GM21529 (cell line): ENCODE results near the gene CPNE4.
A peak's percentile ranks its signal among the peaks of the same experiment; 100 is the strongest.

Experiments used
- ATAC-seq: cut with Tn5 transposase; IDR thresholded peaks from one replicate; pipeline ENCODE4 v1.9.1; 2021; ENCODE audit not compliant: unreplicated experiment

The CPNE4 gene

GRCh38 chr3:131883711-131884407 is 151.0 kb downstream of the CPNE4 start:
- no peak for ATAC-seq

GRCh38 chr3:131883086-131883485 is 151.7 kb downstream of the CPNE4 start:
- ATAC-seq, result no peak

- no peak for ATAC-seq
Observed at GRCh38 chr3:131881777-131882176, 153.0 kb downstream of the CPNE4 start.

GRCh38 chr3:131880948-131881347 is 153.9 kb downstream of the CPNE4 start:
- no peak for ATAC-seq

- ATAC-seq, result no peak
Observed at GRCh38 chr3:131868203-131868602, 166.6 kb downstream of the CPNE4 start.

- no peak for ATAC-seq
Observed at GRCh38 chr3:131856171-131856570, 178.6 kb downstream of the CPNE4 start.

- no peak for ATAC-seq
Observed at GRCh38 chr3:131850223-131850622, 184.6 kb downstream of the CPNE4 start.

GRCh38 chr3:131849616-131850015 is 185.2 kb downstream of the CPNE4 start:
- no peak for ATAC-seq

GRCh38 chr3:131847966-131848510 is 186.8 kb downstream of the CPNE4 start:
- ATAC-seq, result no peak

GRCh38 chr3:131846296-131846924 is 188.4 kb downstream of the CPNE4 start:
- ATAC-seq, result no peak

- ATAC-seq, result no peak
Observed at GRCh38 chr3:131843174-131843573, 191.6 kb downstream of the CPNE4 start.

- ATAC-seq, result no peak
Observed at GRCh38 chr3:131840156-131840797, 194.5 kb downstream of the CPNE4 start.

GRCh38 chr3:131835906-131836305 is 198.9 kb downstream of the CPNE4 start:
- ATAC-seq, result no peak

- ATAC-seq, result no peak
Observed at GRCh38 chr3:131831608-131832007, 203.2 kb downstream of the CPNE4 start.

- no peak for ATAC-seq
Observed at GRCh38 chr3:131821191-131821762, 213.5 kb downstream of the CPNE4 start.

GRCh38 chr3:131819381-131820055 is 215.3 kb downstream of the CPNE4 start:
- ATAC-seq, result no peak

- no peak for ATAC-seq
Observed at GRCh38 chr3:131812433-131812832, 222.4 kb downstream of the CPNE4 start.

GRCh38 chr3:131811481-131811880 is 223.3 kb downstream of the CPNE4 start:
- ATAC-seq, result no peak

- peak; percentile 49 for ATAC-seq
Observed at GRCh38 chr3:131807822-131808221, 227.0 kb downstream of the CPNE4 start.

- ATAC-seq, result no peak
Observed at GRCh38 chr3:131806736-131807135, 228.1 kb downstream of the CPNE4 start.

GRCh38 chr3:131804565-131805133 is 230.2 kb downstream of the CPNE4 start:
- no peak for ATAC-seq
